ENCODE results near the gene MTCL1. TPM values are rescaled to one million over a fixed set of nuclear protein-coding genes. Genes with fewer than 3 reads are reported as not detected.

The MTCL1 gene
- total and polyA plus RNA-seq, 4 donors: 0.65 to 5.4 (median 1.4) TPM

- Histone ChIP-seq H3K9ac (ENCODE audit: low read depth in 1 of 2, low read length in 2 of 2) (no peak overlapping the region), H3K4me1 (ENCODE audit: control insufficient read depth in 4 of 4, insufficient read depth in 4 of 4, low read length in 3 of 4) (peaks cover 7 to 21% (median 17%) of the 10 kb centered on the region in 4 donors), H3K27ac (ENCODE audit: low read depth in 1 of 2, low read length in 2 of 2) (peak overlapping the region in 1 of 2 donors; percentile 5), H3K27me3 (ENCODE audit: control insufficient read depth in 4 of 4, insufficient read depth in 4 of 4, low read length in 3 of 4) (no peaks in the 10 kb centered on the region), H3K36me3 (ENCODE audit: control insufficient read depth in 4 of 4, insufficient read depth in 3 of 4, low read depth in 1 of 4, low read length in 3 of 4) (no peaks in the 10 kb centered on the region), H3K9me3 (ENCODE audit: control insufficient read depth in 4 of 4, low read length in 3 of 4) (no peaks in the 10 kb centered on the region), H3K4me3 (ENCODE audit: low read depth in 1 of 3, low read length in 3 of 3) (peak overlapping the region in 2 of 3 donors; percentile 16 to 89)
- DNase-seq (ENCODE audit: low spot score): no peak
- 19% methylated on average over 48 of the region's 48 CpGs for WGBS
- no peak for TF ChIP-seq NR2F2 (IDR thresholded peaks at IDR 0.05)
- TF ChIP-seq RAD21 (IDR thresholded peaks at IDR 0.05): peak in 1 of 2 donors; percentile 7
- no peak for TF ChIP-seq HNF4G (IDR thresholded peaks at IDR 0.05)
- TF ChIP-seq CTCF (IDR thresholded peaks at IDR 0.05; ENCODE audit: low read depth, low read length, missing input control): peak; percentile 13
Observed at GRCh38 chr18:8706791-8707555, 1.6 kb downstream of the MTCL1 start.

GRCh38 chr18:8707556-8708300, 2.4 kb downstream of the MTCL1 start:
- WGBS: 53% methylated on average over 4 of the region's 4 CpGs

GRCh38 chr18:8708670-8709069, 3.3 kb downstream of the MTCL1 start:
- Histone ChIP-seq H3K9ac (ENCODE audit: low read depth in 1 of 2, low read length in 2 of 2) (no peak overlapping the region), H3K27me3 (ENCODE audit: control insufficient read depth in 4 of 4, insufficient read depth in 4 of 4, low read length in 3 of 4) (no peaks in the 10 kb centered on the region), H3K27ac (ENCODE audit: low read depth in 1 of 2, low read length in 2 of 2) (no peak overlapping the region), H3K4me1 (ENCODE audit: control insufficient read depth in 4 of 4, insufficient read depth in 4 of 4, low read length in 3 of 4) (peaks cover 7 to 21% (median 17%) of the 10 kb centered on the region in 4 donors), H3K36me3 (ENCODE audit: control insufficient read depth in 4 of 4, insufficient read depth in 3 of 4, low read depth in 1 of 4, low read length in 3 of 4) (no peaks in the 10 kb centered on the region), H3K4me3 (ENCODE audit: low read depth in 1 of 3, low read length in 3 of 3) (no peak overlapping the region), H3K9me3 (ENCODE audit: control insufficient read depth in 4 of 4, low read length in 3 of 4) (no peaks in the 10 kb centered on the region)
- 88% methylated on average over 9 of the region's 9 CpGs for WGBS
- DNase-seq (ENCODE audit: low spot score): no peak
- TF ChIP-seq EGR1 (IDR thresholded peaks at IDR 0.05; ENCODE audit: low read depth in 2 of 2) (no peak), CTCF (IDR thresholded peaks at IDR 0.05; ENCODE audit: low read depth, low read length, missing input control) (no peak), MAX (IDR thresholded peaks at IDR 0.05) (no peak), REST (IDR thresholded peaks at IDR 0.05) (no peak), RXRA (IDR thresholded peaks at IDR 0.05) (no peak)

More at GRCh38 chr18:8707556-8708300, 2.4 kb downstream of the MTCL1 start:
- Histone ChIP-seq H3K27me3 (ENCODE audit: control insufficient read depth in 4 of 4, insufficient read depth in 4 of 4, low read length in 3 of 4) (no peaks in the 10 kb centered on the region), H3K4me3 (ENCODE audit: low read depth in 1 of 3, low read length in 3 of 3) (no peak overlapping the region), H3K9ac (ENCODE audit: low read depth in 1 of 2, low read length in 2 of 2) (no peak overlapping the region), H3K9me3 (ENCODE audit: control insufficient read depth in 4 of 4, low read length in 3 of 4) (no peaks in the 10 kb centered on the region), H3K36me3 (ENCODE audit: control insufficient read depth in 4 of 4, insufficient read depth in 3 of 4, low read depth in 1 of 4, low read length in 3 of 4) (no peaks in the 10 kb centered on the region), H3K27ac (ENCODE audit: low read depth in 1 of 2, low read length in 2 of 2) (no peak overlapping the region), H3K4me1 (ENCODE audit: control insufficient read depth in 4 of 4, insufficient read depth in 4 of 4, low read length in 3 of 4) (peaks cover 7 to 21% (median 17%) of the 10 kb centered on the region in 4 donors)
- no peak for DNase-seq (ENCODE audit: low spot score)
- no peak for TF ChIP-seq MAX (IDR thresholded peaks at IDR 0.05)
- TF ChIP-seq CTCF (IDR thresholded peaks at IDR 0.05; ENCODE audit: low read depth, low read length, missing input control): no peak
- no peak for TF ChIP-seq SP1 (IDR thresholded peaks at IDR 0.05)
- TF ChIP-seq HNF4G (IDR thresholded peaks at IDR 0.05): no peak
- no peak for TF ChIP-seq YY1 (IDR thresholded peaks at IDR 0.05)
